IMR-90 (cell line): ENCODE results near the gene SLC35B4.

Experiments
- BHLHE40 ChIP-seq: fragments of 150-350 bp; IDR thresholded peaks from 2 replicates; pipeline ENCODE4 v1.6.1; 2016; ENCODE audit warnings: mild to moderate bottlenecking, low read depth, low read length
- CEBPB ChIP-seq: IDR thresholded peaks from 2 replicates; pipeline ENCODE4 v1.6.1; 2012; ENCODE audit warnings: low read depth, low read length, improper control_type of control experiment
- CTCF ChIP-seq: conservative IDR thresholded peaks from 2 replicates; pipeline ENCODE4 v1.5.1; 2012; ENCODE audit warnings: mild to moderate bottlenecking, low read depth, low read length, improper control_type of control experiment
- ELK1 ChIP-seq: fragments of 150-350 bp; IDR thresholded peaks from 2 replicates; pipeline ENCODE4 v1.6.1; 2016; ENCODE audit warnings: low read depth, mild to moderate bottlenecking, low read length, moderate library complexity, borderline replicate concordance
- FOS ChIP-seq: fragments of 150-350 bp; IDR thresholded peaks from 2 replicates; pipeline ENCODE4 v1.6.1; 2016; ENCODE audit warnings: low read depth, low read length
- MAFK ChIP-seq: IDR thresholded peaks from 2 replicates; pipeline ENCODE4 v1.6.1; 2012; ENCODE audit warnings: low read depth, low read length, improper control_type of control experiment
- MAZ ChIP-seq: IDR thresholded peaks from 2 replicates; pipeline ENCODE4 v1.6.1; 2012; ENCODE audit warnings: low read depth, mild to moderate bottlenecking, low read length, improper control_type of control experiment, moderate library complexity, borderline replicate concordance
- POLR2A ChIP-seq: IDR thresholded peaks from 2 replicates; pipeline ENCODE4 v1.6.1; 2012; ENCODE audit warnings: mild to moderate bottlenecking, low read depth, low read length
- RAD21 ChIP-seq: IDR thresholded peaks from 2 replicates; pipeline ENCODE4 v1.6.1; 2012; ENCODE audit warnings: low read length, improper control_type of control experiment
- RFX5 ChIP-seq: IDR thresholded peaks from 2 replicates; pipeline ENCODE4 v1.8.0; 2012; ENCODE audit warnings: low read depth, mild to moderate bottlenecking, low read length, moderate library complexity
- USF2 ChIP-seq: fragments of 150-350 bp; IDR thresholded peaks from 2 replicates; pipeline ENCODE4 v1.6.1; 2017; ENCODE audit warnings: mild to moderate bottlenecking, antibody characterized with exemption, low read length, low read depth

- TF ChIP-seq CTCF (no peak), MAZ (no peak), POLR2A (no peak), BHLHE40 (no peak), RAD21 (no peak), MAFK (no peak), ELK1 (no peak), CEBPB (no peak), FOS (no peak), USF2 (no peak), RFX5 (no peak)
Measured at GRCh38 chr7:134284952-134285351, 31.8 kb downstream of the SLC35B4 start.
